Measurements from ENCODE around the gene APBB2. TPM values are rescaled to one million over a fixed set of nuclear protein-coding genes. Genes with fewer than 3 reads are reported as not detected.
A peak's percentile ranks its signal among the peaks of the same experiment; 100 is the strongest.

Gene APBB2
- total RNA-seq, 2 donors from 2014 or later = 34.8 to 42.8 TPM

DNA sequence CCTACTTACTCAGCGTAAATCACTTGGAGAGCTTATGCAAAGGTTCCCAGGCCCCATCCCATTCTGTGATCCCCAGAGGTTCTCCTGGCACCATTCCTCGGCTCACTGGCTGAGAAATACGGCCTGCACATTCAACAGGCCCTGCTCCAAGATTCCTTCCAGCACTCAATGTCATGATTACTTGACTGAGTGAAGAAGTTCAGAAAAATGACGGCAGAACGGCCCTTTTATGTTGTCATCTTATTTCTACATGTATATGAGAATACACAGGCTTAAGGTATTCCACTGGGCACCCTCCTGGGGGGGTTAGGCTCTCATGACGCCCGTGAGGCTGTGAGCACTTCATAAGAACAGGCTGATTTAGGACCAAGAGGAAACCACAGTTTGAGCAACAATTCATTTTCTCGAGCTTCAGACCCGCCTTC is 274.0 kb downstream of the APBB2 start:
- no peaks in the 10 kb centered on the region for H3K36me3 ChIP-seq (replicated peaks in 1 of 2; ENCODE audit: insufficient read depth in 1 of 2, low read depth in 2 of 2)
- H3K27ac ChIP-seq = no peak overlapping the region
- no peaks in the 10 kb centered on the region for H3K27me3 ChIP-seq
- H3K4me1 ChIP-seq = no peaks in the 10 kb centered on the region
- no peaks in the 10 kb centered on the region for H3K9me3 ChIP-seq
- ATAC-seq = peak; percentile 45
- H3K4me3 ChIP-seq = no peak overlapping the region
- intact Hi-C loops (cut with DNase I) = no loop called here
- WGBS, 2 donors = 68 to 81% methylated on average over 9 of the region's 9 CpGs
- peak in 1 of 4 donors; percentile 28 for DNase-seq
- TF ChIP-seq POLR2A (IDR thresholded peaks at IDR 0.05) = no peak

DNA sequence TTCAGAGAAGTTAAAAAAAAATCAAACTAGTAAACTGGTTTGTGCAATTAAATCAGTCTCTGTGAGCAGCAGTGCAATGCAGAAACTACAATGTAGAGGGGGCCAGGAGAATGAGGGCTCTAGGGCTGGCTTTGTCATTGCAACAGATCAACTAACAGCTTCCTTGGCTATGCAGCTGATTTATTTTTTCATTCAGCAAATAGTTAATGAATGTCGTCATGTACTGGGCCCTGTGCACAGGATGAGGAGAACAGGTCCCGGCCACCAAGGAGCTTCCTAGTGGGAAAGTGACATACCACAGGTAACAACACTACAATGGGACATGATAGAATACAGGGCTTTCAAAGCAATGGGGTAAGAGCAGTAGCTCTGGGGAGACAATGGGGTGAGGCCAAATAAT is 274.5 kb downstream of the APBB2 start:
- H3K4me1 ChIP-seq = no peaks in the 10 kb centered on the region
- TF ChIP-seq, protein P1, sequence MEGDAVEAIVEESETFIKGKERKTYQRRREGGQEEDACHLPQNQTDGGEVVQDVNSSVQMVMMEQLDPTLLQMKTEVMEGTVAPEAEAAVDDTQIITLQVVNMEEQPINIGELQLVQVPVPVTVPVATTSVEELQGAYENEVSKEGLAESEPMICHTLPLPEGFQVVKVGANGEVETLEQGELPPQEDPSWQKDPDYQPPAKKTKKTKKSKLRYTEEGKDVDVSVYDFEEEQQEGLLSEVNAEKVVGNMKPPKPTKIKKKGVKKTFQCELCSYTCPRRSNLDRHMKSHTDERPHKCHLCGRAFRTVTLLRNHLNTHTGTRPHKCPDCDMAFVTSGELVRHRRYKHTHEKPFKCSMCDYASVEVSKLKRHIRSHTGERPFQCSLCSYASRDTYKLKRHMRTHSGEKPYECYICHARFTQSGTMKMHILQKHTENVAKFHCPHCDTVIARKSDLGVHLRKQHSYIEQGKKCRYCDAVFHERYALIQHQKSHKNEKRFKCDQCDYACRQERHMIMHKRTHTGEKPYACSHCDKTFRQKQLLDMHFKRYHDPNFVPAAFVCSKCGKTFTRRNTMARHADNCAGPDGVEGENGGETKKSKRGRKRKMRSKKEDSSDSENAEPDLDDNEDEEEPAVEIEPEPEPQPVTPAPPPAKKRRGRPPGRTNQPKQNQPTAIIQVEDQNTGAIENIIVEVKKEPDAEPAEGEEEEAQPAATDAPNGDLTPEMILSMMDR (IDR thresholded peaks at IDR 0.05) = no peak
- TF ChIP-seq POLR2A (IDR thresholded peaks at IDR 0.05) = no peak
- 85 to 93% methylated on average over 2 of the region's 2 CpGs for WGBS, 2 donors
- intact Hi-C loops (cut with DNase I) = no loop called here
- no peaks in the 10 kb centered on the region for H3K36me3 ChIP-seq (replicated peaks in 1 of 2; ENCODE audit: insufficient read depth in 1 of 2, low read depth in 2 of 2)
- DNase-seq (no peak), ATAC-seq (no peak)
- H3K4me3 ChIP-seq = no peak overlapping the region
- H3K27me3 ChIP-seq = no peaks in the 10 kb centered on the region
- no peak overlapping the region for H3K27ac ChIP-seq
- H3K9me3 ChIP-seq = no peaks in the 10 kb centered on the region

DNA sequence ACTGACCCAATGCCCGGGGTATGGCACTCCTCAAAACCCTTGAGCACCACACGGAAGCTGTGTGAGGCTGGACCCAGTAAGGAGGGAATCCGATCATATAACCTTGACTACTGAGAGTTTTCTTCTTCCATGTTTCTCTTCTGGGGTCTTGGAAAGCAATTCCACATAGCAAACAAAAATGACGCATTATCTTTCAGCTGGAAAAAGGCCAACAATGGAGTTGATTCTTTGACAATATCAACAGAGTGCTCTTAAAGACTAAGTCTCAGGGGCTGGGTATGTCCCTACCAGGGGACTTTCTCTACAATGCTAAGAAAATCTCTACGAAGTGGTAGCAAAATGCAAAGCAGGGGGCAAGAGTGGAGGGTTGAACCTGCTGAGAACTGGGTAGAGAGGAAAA is 276.0 kb downstream of the APBB2 start:
- Histone ChIP-seq H3K4me1 (no peaks in the 10 kb centered on the region), H3K27ac (no peak overlapping the region), H3K4me3 (no peak overlapping the region), H3K36me3 (replicated peaks in 1 of 2; ENCODE audit: insufficient read depth in 1 of 2, low read depth in 2 of 2) (no peaks in the 10 kb centered on the region), H3K9me3 (no peaks in the 10 kb centered on the region), H3K27me3 (no peaks in the 10 kb centered on the region)
- TF ChIP-seq, protein P1 (IDR thresholded peaks at IDR 0.05) = no peak
- no peak for TF ChIP-seq POLR2A (IDR thresholded peaks at IDR 0.05)
- DNase-seq (no peak), ATAC-seq (no peak)
- intact Hi-C loops (cut with DNase I) = no loop called here
- 71 to 72% methylated on average over 5 of the region's 5 CpGs for WGBS, 2 donors

DNA sequence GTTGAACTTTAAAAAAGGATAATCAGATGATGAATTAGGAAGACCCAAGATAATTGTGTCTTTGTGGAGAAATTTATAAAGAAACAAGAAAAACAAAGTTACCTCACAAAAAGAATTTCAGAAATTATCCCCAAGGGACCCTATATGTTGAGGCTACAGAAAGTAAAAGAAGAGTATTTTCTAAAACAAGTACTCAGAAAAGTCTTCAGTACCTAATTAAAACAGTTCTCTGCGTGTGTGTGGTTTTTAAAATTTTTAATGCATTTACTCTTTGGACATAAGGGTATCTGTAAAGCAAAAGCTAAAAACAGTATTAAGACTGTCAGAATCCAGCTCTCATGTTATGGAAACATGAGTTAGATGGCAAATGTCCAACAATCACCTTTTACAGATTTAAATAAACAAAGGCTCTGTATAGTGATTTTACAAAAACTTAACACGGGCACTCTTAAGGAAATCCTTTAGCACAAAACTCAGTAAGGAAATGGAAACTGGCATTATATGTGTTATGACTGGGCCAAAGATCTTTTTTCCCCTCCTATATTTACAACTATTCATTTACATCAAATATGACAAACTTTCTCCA is 277.1 kb downstream of the APBB2 start:
- Histone ChIP-seq H3K27me3 (no peaks in the 10 kb centered on the region), H3K4me3 (no peak overlapping the region), H3K27ac (no peak overlapping the region), H3K4me1 (no peaks in the 10 kb centered on the region), H3K9me3 (no peaks in the 10 kb centered on the region), H3K36me3 (replicated peaks in 1 of 2; ENCODE audit: insufficient read depth in 1 of 2, low read depth in 2 of 2) (no peaks in the 10 kb centered on the region)
- 65 to 75% methylated on average over 2 of the region's 2 CpGs for WGBS, 2 donors
- TF ChIP-seq, protein P1 (IDR thresholded peaks at IDR 0.05) = no peak
- no peak for TF ChIP-seq POLR2A (IDR thresholded peaks at IDR 0.05)
- DNase-seq (no peak), ATAC-seq (no peak)
- intact Hi-C loops (cut with DNase I) = no loop called here

DNA sequence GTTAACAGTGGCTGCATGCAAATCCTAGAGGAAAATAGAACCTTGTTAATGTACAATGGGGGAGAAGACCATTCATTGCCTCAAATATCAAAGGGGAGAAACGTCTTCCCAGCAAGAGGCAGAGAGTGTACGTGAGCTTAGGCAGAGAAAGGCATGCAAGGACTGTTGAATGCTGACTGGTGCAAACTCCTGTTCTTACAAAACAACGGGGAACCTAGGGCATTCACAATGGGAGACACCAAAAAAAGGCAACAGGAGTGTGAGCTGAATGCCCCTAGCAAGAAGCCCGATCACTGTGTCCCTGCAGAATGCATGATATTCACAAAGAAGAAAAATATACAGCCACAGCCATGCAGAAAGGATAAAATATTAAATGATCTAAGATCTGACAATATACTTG is 279.7 kb downstream of the APBB2 start:
- H3K36me3 ChIP-seq (replicated peaks in 1 of 2; ENCODE audit: insufficient read depth in 1 of 2, low read depth in 2 of 2) = no peaks in the 10 kb centered on the region
- whole genome bisulfite sequencing, 2 donors = 73 to 77% methylated on average over 4 of the region's 4 CpGs
- intact Hi-C loops (cut with DNase I) = no loop called here
- no peak for ATAC-seq
- H3K9me3 ChIP-seq = no peaks in the 10 kb centered on the region
- DNase-seq = no peak
- no peaks in the 10 kb centered on the region for H3K27me3 ChIP-seq
- H3K27ac ChIP-seq = no peak overlapping the region
- no peak for TF ChIP-seq POLR2A (IDR thresholded peaks at IDR 0.05)
- TF ChIP-seq, protein P1 (IDR thresholded peaks at IDR 0.05) = no peak
- H3K4me3 ChIP-seq = no peak overlapping the region
- H3K4me1 ChIP-seq = no peaks in the 10 kb centered on the region
